Endothelial cell (in vitro differentiated cells): Measurements from ENCODE around the gene QPCT. TPM values are rescaled to one million over a fixed set of nuclear protein-coding genes. Genes with fewer than 3 reads are reported as not detected.

Experiments used
- DNase-seq: peaks from one replicate; pipeline ENCODE4 v3.0.0; 2021; ENCODE audit warnings: low spot score
- H3K27ac Mint-ChIP-seq: one replicate; pipeline ENCODE4 v1.8.0; 2021; ENCODE audit warnings: mixed read lengths, inconsistent platforms; ENCODE audit not compliant: unreplicated experiment
- H3K27me3 Mint-ChIP-seq: one replicate; pipeline ENCODE4 v1.8.0; 2021; ENCODE audit warnings: mild to moderate bottlenecking, moderate library complexity, mixed read lengths, inconsistent platforms; ENCODE audit not compliant: unreplicated experiment
- H3K36me3 Mint-ChIP-seq: one replicate; pipeline ENCODE4 v1.8.0; 2021; ENCODE audit warnings: mild to moderate bottlenecking, low read depth, mixed read lengths, inconsistent platforms; ENCODE audit not compliant: unreplicated experiment
- H3K4me1 Mint-ChIP-seq: one replicate; pipeline ENCODE4 v1.8.0; 2021; ENCODE audit warnings: mild to moderate bottlenecking, mixed read lengths, inconsistent platforms; ENCODE audit not compliant: unreplicated experiment
- H3K4me3 Mint-ChIP-seq: one replicate; pipeline ENCODE4 v1.8.0; 2021; ENCODE audit warnings: mild to moderate bottlenecking, mixed read lengths, inconsistent platforms; ENCODE audit not compliant: unreplicated experiment
- H3K9me3 Mint-ChIP-seq: one replicate; pipeline ENCODE4 v1.8.0; 2021; ENCODE audit warnings: mixed read lengths, inconsistent platforms; ENCODE audit not compliant: unreplicated experiment
- total RNA-seq: library from RNA; stranded (reverse); fragmentation: NEBNext Ultra II Directional; extraction: Animal tissue kit (Norgen Biotek cat#: 25700); gene quantifications from one replicate; pipeline ENCODE4 v1.2.1, GENCODE V29; 2021; ENCODE audit not compliant: unreplicated experiment
- TF ChIP-seq, protein P1 (sequence below): fragments of 200-600 bp; sonication (generic); IDR thresholded peaks from one replicate; pipeline ENCODE4 v1.5.0; 2021; ENCODE audit warnings: antibody characterized with exemption; ENCODE audit not compliant: unreplicated experiment

The QPCT gene
- total RNA-seq, 1 donor from 2014 or later: 50.6 TPM

GRCh38 chr2:37315364-37315763, 29.1 kb upstream of the QPCT start:
- H3K27ac Mint-ChIP-seq: no peak overlapping the region
- H3K9me3 Mint-ChIP-seq: no peaks in the 10 kb centered on the region
- H3K4me3 Mint-ChIP-seq: no peak overlapping the region
- TF ChIP-seq, protein P1, sequence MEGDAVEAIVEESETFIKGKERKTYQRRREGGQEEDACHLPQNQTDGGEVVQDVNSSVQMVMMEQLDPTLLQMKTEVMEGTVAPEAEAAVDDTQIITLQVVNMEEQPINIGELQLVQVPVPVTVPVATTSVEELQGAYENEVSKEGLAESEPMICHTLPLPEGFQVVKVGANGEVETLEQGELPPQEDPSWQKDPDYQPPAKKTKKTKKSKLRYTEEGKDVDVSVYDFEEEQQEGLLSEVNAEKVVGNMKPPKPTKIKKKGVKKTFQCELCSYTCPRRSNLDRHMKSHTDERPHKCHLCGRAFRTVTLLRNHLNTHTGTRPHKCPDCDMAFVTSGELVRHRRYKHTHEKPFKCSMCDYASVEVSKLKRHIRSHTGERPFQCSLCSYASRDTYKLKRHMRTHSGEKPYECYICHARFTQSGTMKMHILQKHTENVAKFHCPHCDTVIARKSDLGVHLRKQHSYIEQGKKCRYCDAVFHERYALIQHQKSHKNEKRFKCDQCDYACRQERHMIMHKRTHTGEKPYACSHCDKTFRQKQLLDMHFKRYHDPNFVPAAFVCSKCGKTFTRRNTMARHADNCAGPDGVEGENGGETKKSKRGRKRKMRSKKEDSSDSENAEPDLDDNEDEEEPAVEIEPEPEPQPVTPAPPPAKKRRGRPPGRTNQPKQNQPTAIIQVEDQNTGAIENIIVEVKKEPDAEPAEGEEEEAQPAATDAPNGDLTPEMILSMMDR: no peak
- DNase-seq: no peak
- peaks cover 2% of the 10 kb centered on the region for H3K27me3 Mint-ChIP-seq
- H3K36me3 Mint-ChIP-seq: no peaks in the 10 kb centered on the region
- H3K4me1 Mint-ChIP-seq: peaks cover 47% of the 10 kb centered on the region

DNA sequence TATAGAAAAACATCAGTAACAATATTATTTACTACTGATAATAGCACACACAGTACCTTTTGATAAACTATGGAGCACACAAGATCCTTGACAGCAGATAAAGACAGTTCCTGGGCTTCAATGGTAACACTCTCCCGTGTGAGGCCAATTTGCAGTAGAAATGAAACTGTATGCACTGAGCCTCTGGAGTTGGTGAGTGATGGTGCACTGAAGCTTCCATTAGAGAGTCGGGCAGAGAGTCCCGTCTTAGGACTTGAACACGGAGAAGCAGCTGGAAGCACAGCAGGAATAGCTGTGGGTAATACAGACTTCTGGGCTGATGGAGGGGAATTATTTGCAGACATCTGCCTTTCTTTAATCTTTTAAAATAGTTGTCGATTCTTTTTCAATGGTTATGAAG, 28.2 kb upstream of the QPCT start:
- no peak overlapping the region for H3K27ac Mint-ChIP-seq
- H3K4me3 Mint-ChIP-seq: no peak overlapping the region
- H3K27me3 Mint-ChIP-seq: peaks cover 2% of the 10 kb centered on the region

DNA sequence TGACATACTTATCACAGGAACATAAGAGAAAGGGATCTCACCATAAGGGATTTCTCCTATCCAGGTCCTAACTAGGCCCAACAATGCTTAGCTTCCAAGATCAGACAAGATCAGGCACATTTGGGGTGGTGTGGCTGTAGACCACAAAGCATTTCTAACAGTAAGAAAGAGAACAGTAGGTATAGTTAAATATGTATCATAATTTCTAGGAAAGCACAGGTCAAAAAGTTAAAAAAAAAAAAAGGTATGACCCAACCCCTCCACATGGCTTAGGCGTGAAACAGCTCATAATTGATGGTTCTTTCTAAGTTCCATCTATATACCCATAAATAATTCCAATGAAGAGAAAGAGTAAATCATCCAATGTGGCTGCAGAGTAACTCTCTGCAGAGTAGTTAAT, 26.7 kb upstream of the QPCT start:
- H3K4me1 Mint-ChIP-seq: peaks cover 58% of the 10 kb centered on the region
- H3K27ac Mint-ChIP-seq: no peak overlapping the region
- H3K4me3 Mint-ChIP-seq: no peak overlapping the region
- no peak for DNase-seq
- H3K36me3 Mint-ChIP-seq: no peaks in the 10 kb centered on the region
- TF ChIP-seq, protein P1: no peak
- peaks cover 2% of the 10 kb centered on the region for H3K27me3 Mint-ChIP-seq
- no peaks in the 10 kb centered on the region for H3K9me3 Mint-ChIP-seq

More for the DNA sequence above, 28.2 kb upstream of the QPCT start:
- TF ChIP-seq, protein P1: no peak
- H3K36me3 Mint-ChIP-seq: no peaks in the 10 kb centered on the region
- peaks cover 46% of the 10 kb centered on the region for H3K4me1 Mint-ChIP-seq
- H3K9me3 Mint-ChIP-seq: no peaks in the 10 kb centered on the region
- no peak for DNase-seq

- Mint-ChIP-seq H3K9me3 (no peaks in the 10 kb centered on the region), H3K4me1 (peaks cover 55% of the 10 kb centered on the region), H3K27ac (no peak overlapping the region), H3K4me3 (no peak overlapping the region), H3K36me3 (no peaks in the 10 kb centered on the region), H3K27me3 (peaks cover 2% of the 10 kb centered on the region)
- TF ChIP-seq, protein P1: no peak
- DNase-seq: no peak
Measured at GRCh38 chr2:37318401-37318800, 26.0 kb upstream of the QPCT start.

GRCh38 chr2:37319754-37320609, 24.4 kb upstream of the QPCT start:
- no peak for DNase-seq
- TF ChIP-seq, protein P1: no peak
- Mint-ChIP-seq H3K27me3 (peaks cover 2% of the 10 kb centered on the region), H3K4me1 (peaks cover 58% of the 10 kb centered on the region), H3K36me3 (no peaks in the 10 kb centered on the region), H3K27ac (no peak overlapping the region), H3K9me3 (no peaks in the 10 kb centered on the region), H3K4me3 (no peak overlapping the region)
